ENCODE measurements around the gene RYR2. TPM values are rescaled to one million over a fixed set of nuclear protein-coding genes. Genes with fewer than 3 reads are reported as not detected.

RYR2 gene
- total and polyA plus RNA-seq, 2 of the 8 experiments (the other 6 are each of a cell fraction or from before 2014, with no cell fraction given): 1.3 to 4.4 TPM

DNA sequence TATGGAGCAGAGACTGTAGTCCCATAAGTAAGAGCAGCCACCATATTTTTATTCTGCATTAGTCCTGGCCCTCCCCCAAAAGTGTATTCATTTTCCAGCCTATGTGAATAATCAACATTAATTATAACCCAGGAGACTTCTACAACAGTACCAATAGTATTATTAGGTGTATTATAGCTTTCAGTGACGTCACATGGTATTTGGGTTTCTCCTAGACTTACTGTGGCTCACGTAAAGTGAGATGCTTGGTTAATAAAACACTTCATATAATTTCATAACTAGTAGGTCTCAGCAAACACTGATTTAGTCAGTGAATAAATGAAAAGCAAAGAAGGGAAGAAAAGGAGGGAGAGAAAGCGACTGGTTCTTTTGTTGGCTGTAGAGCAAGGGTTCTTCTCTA is 762.5 kb downstream of the RYR2 start:
- Histone ChIP-seq H3K4ac (replicated peaks; ENCODE audit: insufficient read length, low read depth, low read length) (no peak overlapping the region), H2BK12ac (ENCODE audit: low read depth, low read length) (no peak overlapping the region), H4K8ac (ENCODE audit: extremely low read depth, insufficient read depth, low read length) (no peak overlapping the region), H3K9ac (replicated peaks in 1 of 4; ENCODE audit: extremely low read depth in 1 of 4, low read depth in 3 of 4, low read length in 3 of 4) (no peak overlapping the region), H3K56ac (replicated peaks; ENCODE audit: insufficient read length, low read depth, low read length) (no peak overlapping the region), H3K27ac (ENCODE audit: low read depth, low read length) (no peak overlapping the region), H2AFZ (ENCODE audit: low read length) (no peak overlapping the region), H3K9me3 (ENCODE audit: insufficient read depth in 2 of 2, low read depth in 1 of 2, low read length in 1 of 2) (no peaks in the 10 kb centered on the region), H3K79me1 (ENCODE audit: low read depth, low read length) (no peaks in the 10 kb centered on the region), H3K4me2 (ENCODE audit: insufficient read depth in 1 of 2, low read depth in 2 of 2, low read length in 2 of 2) (no peak overlapping the region), H3K79me2 (ENCODE audit: control insufficient read depth in 1 of 2, insufficient read depth in 2 of 2, low read length in 2 of 2) (no peaks in the 10 kb centered on the region), H2BK15ac (ENCODE audit: low read length) (no peak overlapping the region), H4K20me1 (replicated peaks in 1 of 2; ENCODE audit: control insufficient read depth in 1 of 2, insufficient read depth in 2 of 2, low read length in 2 of 2) (no peaks in the 10 kb centered on the region), H2AK5ac (ENCODE audit: low read depth, low read length) (no peak overlapping the region), H2BK20ac (ENCODE audit: low read length) (no peak overlapping the region), H2BK120ac (replicated peaks; ENCODE audit: low read depth, low read length) (no peak overlapping the region), H3K36me3 (ENCODE audit: control insufficient read depth in 2 of 4, insufficient read depth in 4 of 4, low read length in 3 of 4) (no peaks in the 10 kb centered on the region), H3K18ac (ENCODE audit: extremely low read depth, low read length) (no peak overlapping the region), H4K5ac (ENCODE audit: insufficient read length, low read depth, low read length) (no peak overlapping the region), H2BK5ac (ENCODE audit: low read depth, low read length) (no peak overlapping the region), H3K27me3 (replicated peaks in 1 of 4; ENCODE audit: control insufficient read depth in 3 of 4, extremely low read depth in 1 of 4, insufficient read depth in 3 of 4, low read length in 3 of 4) (no peaks in the 10 kb centered on the region), H3K23ac (ENCODE audit: insufficient read length) (no peak overlapping the region), H3K4me3 (ENCODE audit: extremely low read depth in 1 of 4, insufficient read depth in 2 of 4, low read depth in 3 of 4, low read length in 4 of 4) (no peak overlapping the region), H3K4me1 (replicated peaks in 1 of 4; ENCODE audit: control insufficient read depth in 3 of 4, insufficient read depth in 4 of 4, low read length in 3 of 4) (peaks cover 0 to 2% (median 0%) of the 10 kb centered on the region in 4 experiments; a peak in 1 of 7 replicates), H3K23me2 (ENCODE audit: low read depth, low read length) (no peaks in the 10 kb centered on the region), H4K91ac (replicated peaks; ENCODE audit: insufficient read length, low read length) (no peak overlapping the region), H3K14ac (ENCODE audit: insufficient read length) (no peak overlapping the region)
- ChIA-PET POLR2A (ENCODE audit: partially characterized antibody) (no interaction called here), CTCF (ENCODE audit: partially characterized antibody) (interaction anchor here (0.8 to 1.7 kb wide), 5 partner anchors 9 to 118 kb away, joined by 3 to 4 read pairs (median 3); no protein-coding TSS in a partner anchor)
- WGBS, 2 experiments (ENCODE audit: extremely low coverage in 1 of 2, insufficient coverage in 1 of 2, insufficient read length in 1 of 2, insufficient replicate concordance in 2 of 2, low coverage in 1 of 2, low lambda C conversion rate in 2 of 2, missing lambda C conversion rate in 1 of 2): 81% methylated on average over 3 of the region's 3 CpGs; no CpG with 5 or more reads in 1 of the 2 experiments
- TF ChIP-seq SRF (IDR thresholded peaks at IDR 0.05; ENCODE audit: low read depth, low read length) (no peak), BRCA1 (IDR thresholded peaks at IDR 0.05; ENCODE audit: low read depth, low read length) (no peak), TCF12 (IDR thresholded peaks at IDR 0.05; ENCODE audit: low read depth, low read length) (no peak), RAD21 (IDR thresholded peaks at IDR 0.05 in 1 of 2, conservative IDR thresholded peaks at IDR 0.05 in 1 of 2; ENCODE audit: low read depth in 2 of 2, low read length in 2 of 2) (no peak), POU5F1 (IDR thresholded peaks at IDR 0.05; ENCODE audit: low read depth, low read length) (no peak), NANOG (IDR thresholded peaks at IDR 0.05; ENCODE audit: insufficient read depth, low read depth, low read length, poor library complexity, severe bottlenecking) (no peak)
- DNase-seq (ENCODE audit: low read depth in 1 of 2, low spot score in 2 of 2) (no peak), FAIRE-seq (no peak)
